HFFc6 (cell line): ENCODE measurements around the gene UQCR10. TPM values are rescaled to one million over a fixed set of nuclear protein-coding genes. Genes with fewer than 3 reads are reported as not detected.

ENCODE experiments used
- DNase-seq: peaks from one replicate; pipeline ENCODE4 v3.0.0-alpha.2; 2018
- H3K27ac Mint-ChIP-seq: 2 replicates; pipeline ENCODE4 v1.8.0; 2020; ENCODE audit warnings: mild to moderate bottlenecking, mixed read lengths
- H3K27me3 Mint-ChIP-seq: 2 replicates; pipeline ENCODE4 v1.8.0; 2021; ENCODE audit warnings: mild to moderate bottlenecking, moderate library complexity, mixed read lengths; ENCODE audit not compliant: insufficient read depth
- H3K36me3 Mint-ChIP-seq: 2 replicates; pipeline ENCODE4 v1.8.0; 2021; ENCODE audit warnings: low read depth, mixed read lengths
- H3K4me1 Mint-ChIP-seq: 2 replicates; pipeline ENCODE4 v1.8.0; 2020; ENCODE audit warnings: low read depth, mixed read lengths
- H3K4me3 Mint-ChIP-seq: 2 replicates; pipeline ENCODE4 v1.8.0; 2020; ENCODE audit warnings: mild to moderate bottlenecking, moderate library complexity, mixed read lengths
- H3K9me3 Mint-ChIP-seq: 2 replicates; pipeline ENCODE4 v1.8.0; 2020; ENCODE audit warnings: mild to moderate bottlenecking, mixed read lengths
- total RNA-seq, 6 experiments: library from RNA; stranded (reverse); fragmentation: NEBNext Ultra II Directional; extraction: Animal tissue kit (Norgen Biotek cat#: 25700); gene quantifications; 2 replicates in 1 of 6; 3 replicates in 5 of 6; pipeline ENCODE4 v1.2.3, GENCODE V29; 2021
- TF ChIP-seq, protein P1 (sequence below): fragments of 200-600 bp; sonication (generic); IDR thresholded peaks from 2 replicates; pipeline ENCODE4 v1.5.0; 2021; ENCODE audit warnings: antibody characterized with exemption, mild to moderate bottlenecking

The UQCR10 gene
- total RNA-seq, 6 experiments from 2014 or later: 137 to 153 (median 150) TPM

DNA sequence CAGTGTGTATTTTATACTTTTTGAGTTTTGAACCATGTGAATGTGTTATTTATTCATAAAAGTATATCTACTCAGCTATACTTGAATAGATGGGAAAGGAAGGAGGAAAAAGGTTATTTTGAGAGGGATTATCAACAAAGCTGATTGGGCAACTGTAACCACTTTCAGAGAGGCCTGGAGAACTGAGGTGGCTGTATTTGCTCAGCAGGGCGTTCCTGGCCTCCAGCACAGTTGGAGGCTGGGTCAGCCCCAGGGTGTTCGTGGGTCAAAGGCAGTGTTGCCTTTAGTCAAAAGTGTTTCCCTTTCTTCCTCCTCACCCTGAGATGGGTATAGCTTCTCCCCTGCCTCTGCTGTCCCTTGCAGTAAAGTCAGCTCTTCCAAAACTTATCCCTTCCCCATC is 44.2 kb downstream of the UQCR10 start:
- Mint-ChIP-seq H3K4me1 (peaks cover 16% of the 10 kb centered on the region; the same call in 1 of the 2 replicates), H3K4me3 (no peak overlapping the region), H3K36me3 (peaks cover 26% of the 10 kb centered on the region), H3K9me3 (no peaks in the 10 kb centered on the region), H3K27me3 (peaks cover 3% of the 10 kb centered on the region; the same call in 1 of the 2 replicates), H3K27ac (no peak overlapping the region)
- no peak for DNase-seq
- TF ChIP-seq, protein P1, sequence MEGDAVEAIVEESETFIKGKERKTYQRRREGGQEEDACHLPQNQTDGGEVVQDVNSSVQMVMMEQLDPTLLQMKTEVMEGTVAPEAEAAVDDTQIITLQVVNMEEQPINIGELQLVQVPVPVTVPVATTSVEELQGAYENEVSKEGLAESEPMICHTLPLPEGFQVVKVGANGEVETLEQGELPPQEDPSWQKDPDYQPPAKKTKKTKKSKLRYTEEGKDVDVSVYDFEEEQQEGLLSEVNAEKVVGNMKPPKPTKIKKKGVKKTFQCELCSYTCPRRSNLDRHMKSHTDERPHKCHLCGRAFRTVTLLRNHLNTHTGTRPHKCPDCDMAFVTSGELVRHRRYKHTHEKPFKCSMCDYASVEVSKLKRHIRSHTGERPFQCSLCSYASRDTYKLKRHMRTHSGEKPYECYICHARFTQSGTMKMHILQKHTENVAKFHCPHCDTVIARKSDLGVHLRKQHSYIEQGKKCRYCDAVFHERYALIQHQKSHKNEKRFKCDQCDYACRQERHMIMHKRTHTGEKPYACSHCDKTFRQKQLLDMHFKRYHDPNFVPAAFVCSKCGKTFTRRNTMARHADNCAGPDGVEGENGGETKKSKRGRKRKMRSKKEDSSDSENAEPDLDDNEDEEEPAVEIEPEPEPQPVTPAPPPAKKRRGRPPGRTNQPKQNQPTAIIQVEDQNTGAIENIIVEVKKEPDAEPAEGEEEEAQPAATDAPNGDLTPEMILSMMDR: no peak

DNA sequence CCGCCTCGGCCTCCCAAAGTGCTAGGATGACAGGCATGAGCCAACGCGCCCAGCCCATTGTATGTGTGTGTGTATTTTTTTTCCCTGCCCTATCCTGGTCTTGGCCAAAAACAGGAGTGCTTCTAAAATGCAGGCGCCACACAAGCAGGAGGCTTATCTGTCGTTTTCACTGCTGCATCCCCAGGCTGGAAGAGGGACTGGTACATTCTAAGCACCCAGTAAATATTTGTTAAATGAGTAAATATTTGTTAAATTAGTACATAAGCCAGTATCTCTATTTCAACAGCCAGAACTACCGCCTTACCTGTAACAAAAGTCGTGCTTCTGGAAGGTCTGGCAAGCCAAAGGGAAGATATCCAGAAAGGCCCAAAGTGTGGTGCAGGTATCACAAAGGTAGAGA is 46.0 kb downstream of the UQCR10 start:
- TF ChIP-seq, protein P1: no peak
- Mint-ChIP-seq H3K27ac (no peak overlapping the region), H3K27me3 (peaks cover 3% of the 10 kb centered on the region; the same call in 1 of the 2 replicates), H3K4me3 (no peak overlapping the region), H3K9me3 (no peaks in the 10 kb centered on the region), H3K4me1 (peaks cover 24% of the 10 kb centered on the region; the same call in 1 of the 2 replicates), H3K36me3 (peaks cover 26% of the 10 kb centered on the region)
- no peak for DNase-seq

DNA sequence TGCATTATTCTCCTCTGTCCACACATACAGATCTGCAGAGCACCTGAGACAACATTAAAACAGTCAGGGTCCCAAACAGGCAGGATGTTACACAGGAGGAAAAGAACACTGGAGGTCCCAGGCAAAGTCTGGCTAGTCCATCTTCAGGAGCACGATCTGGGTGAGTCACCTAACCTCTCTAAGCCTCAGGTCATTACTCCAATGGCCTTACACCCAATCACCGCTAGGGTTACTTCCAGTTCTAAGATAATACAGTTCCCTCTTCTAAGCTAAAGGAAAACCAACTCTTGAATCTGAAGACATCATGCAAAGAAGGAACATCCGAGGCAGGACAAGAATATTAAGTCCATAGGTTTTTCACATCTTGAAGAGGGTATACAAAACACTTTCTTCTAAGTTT is 46.4 kb downstream of the UQCR10 start:
- peak; percentile 43 for DNase-seq
- TF ChIP-seq, protein P1: peak; percentile 60; the same call in 1 of the 2 replicates
- Mint-ChIP-seq H3K36me3 (peaks cover 27% of the 10 kb centered on the region), H3K9me3 (no peaks in the 10 kb centered on the region), H3K4me3 (no peak overlapping the region), H3K4me1 (peaks cover 24% of the 10 kb centered on the region; the same call in 1 of the 2 replicates), H3K27me3 (peaks cover 3% of the 10 kb centered on the region; the same call in 1 of the 2 replicates), H3K27ac (no peak overlapping the region)

DNA sequence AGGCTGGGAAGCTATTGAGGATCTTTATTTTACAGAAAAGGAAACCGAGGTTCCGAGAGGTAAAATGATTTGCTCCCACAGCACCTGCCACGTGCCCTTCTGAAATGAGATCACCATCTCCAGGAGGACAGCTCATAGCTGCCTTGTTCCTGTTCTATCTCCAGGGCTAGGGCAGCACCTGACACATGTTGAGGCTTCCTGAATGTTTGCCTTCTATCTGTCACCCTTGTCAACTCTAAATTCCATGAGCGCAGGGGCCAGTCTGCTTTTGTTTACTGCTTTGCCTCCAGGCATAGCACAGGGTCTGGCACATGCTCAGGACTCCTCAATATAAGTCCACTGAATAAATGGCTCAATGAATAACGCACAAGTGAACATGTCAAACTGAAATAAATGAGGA is 46.8 kb downstream of the UQCR10 start:
- Mint-ChIP-seq H3K36me3 (peaks cover 31% of the 10 kb centered on the region), H3K4me3 (no peak overlapping the region), H3K4me1 (peaks cover 24% of the 10 kb centered on the region; the same call in 1 of the 2 replicates), H3K27me3 (peaks cover 3% of the 10 kb centered on the region; the same call in 1 of the 2 replicates), H3K27ac (no peak overlapping the region), H3K9me3 (no peaks in the 10 kb centered on the region)
- no peak for DNase-seq
- TF ChIP-seq, protein P1: no peak

DNA sequence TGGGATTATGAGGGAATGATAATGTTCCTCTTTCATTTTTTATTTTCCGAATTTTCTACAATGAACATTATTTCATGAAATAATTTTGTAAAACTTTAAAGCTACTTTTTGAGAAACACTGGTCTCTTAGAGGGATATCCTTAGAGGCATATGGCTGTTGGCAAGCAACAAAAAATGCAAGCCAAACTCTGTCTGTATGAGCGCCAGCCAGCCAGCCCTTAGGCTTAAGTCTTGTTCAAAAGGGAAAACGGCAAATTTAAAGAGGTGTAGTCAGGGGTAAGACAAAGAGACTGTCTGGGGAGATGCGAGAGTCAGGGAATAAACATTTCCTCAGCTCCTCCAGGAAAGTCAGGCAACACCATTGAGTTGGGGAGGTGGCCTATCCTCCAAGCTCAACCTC is 48.4 kb downstream of the UQCR10 start:
- peaks cover 31% of the 10 kb centered on the region for H3K36me3 Mint-ChIP-seq
- TF ChIP-seq, protein P1: no peak
- DNase-seq: no peak
- H3K27ac Mint-ChIP-seq: no peak overlapping the region
- H3K9me3 Mint-ChIP-seq: no peaks in the 10 kb centered on the region
- H3K27me3 Mint-ChIP-seq: peaks cover 3% of the 10 kb centered on the region
- no peak overlapping the region for H3K4me3 Mint-ChIP-seq
- H3K4me1 Mint-ChIP-seq: peaks cover 24% of the 10 kb centered on the region; the same call in 1 of the 2 replicates
